GM12874 (cell line): ENCODE data around the gene CRADD.

Experiments
- TF ChIP-seq, protein P1 (sequence below): IDR thresholded peaks from 2 replicates; pipeline ENCODE4 v1.5.1; 2011; ENCODE audit warnings: low read depth, mild to moderate bottlenecking, control low read depth, low read length, moderate library complexity; ENCODE audit not compliant: insufficient read depth

Gene CRADD

DNA sequence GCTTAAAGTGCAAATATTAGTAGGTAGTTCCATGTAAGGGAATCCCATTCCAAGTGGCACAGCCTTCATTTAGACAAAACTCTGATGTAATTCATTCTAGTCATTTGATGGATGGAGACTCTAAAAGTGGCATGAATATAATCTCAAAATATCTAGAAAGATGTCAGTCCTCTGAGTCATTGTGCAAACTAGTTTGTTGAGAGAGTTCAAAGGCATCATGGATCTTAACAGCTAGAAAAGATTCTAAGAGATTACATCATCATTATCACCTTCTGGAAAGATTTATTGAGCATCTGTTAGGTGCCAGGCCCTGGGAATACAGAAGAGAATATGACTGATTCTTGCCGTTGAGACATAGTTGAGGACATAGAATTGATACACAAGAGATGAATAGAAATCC is 30.7 kb downstream of the CRADD start:
- TF ChIP-seq, protein P1, sequence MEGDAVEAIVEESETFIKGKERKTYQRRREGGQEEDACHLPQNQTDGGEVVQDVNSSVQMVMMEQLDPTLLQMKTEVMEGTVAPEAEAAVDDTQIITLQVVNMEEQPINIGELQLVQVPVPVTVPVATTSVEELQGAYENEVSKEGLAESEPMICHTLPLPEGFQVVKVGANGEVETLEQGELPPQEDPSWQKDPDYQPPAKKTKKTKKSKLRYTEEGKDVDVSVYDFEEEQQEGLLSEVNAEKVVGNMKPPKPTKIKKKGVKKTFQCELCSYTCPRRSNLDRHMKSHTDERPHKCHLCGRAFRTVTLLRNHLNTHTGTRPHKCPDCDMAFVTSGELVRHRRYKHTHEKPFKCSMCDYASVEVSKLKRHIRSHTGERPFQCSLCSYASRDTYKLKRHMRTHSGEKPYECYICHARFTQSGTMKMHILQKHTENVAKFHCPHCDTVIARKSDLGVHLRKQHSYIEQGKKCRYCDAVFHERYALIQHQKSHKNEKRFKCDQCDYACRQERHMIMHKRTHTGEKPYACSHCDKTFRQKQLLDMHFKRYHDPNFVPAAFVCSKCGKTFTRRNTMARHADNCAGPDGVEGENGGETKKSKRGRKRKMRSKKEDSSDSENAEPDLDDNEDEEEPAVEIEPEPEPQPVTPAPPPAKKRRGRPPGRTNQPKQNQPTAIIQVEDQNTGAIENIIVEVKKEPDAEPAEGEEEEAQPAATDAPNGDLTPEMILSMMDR, result no peak

DNA sequence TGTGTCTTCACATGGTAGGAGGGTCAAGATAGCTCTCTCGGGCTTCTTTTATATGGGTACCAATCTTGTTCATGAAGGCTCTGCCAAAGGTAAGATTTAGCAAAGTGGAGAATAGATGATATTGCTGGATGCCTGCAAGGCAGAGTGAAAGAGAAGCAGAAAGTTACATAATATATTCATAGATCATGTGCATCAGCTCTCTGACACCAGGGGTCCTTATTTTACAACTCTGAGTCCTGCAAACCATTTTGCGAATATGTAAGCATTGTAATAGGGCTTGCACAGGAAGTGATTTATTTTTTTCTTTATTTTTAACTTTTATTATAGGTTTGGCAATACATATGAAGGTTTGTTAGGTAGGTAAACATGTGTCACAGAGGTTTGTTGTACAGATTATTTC is 31.8 kb downstream of the CRADD start:
- TF ChIP-seq, protein P1, result no peak

DNA sequence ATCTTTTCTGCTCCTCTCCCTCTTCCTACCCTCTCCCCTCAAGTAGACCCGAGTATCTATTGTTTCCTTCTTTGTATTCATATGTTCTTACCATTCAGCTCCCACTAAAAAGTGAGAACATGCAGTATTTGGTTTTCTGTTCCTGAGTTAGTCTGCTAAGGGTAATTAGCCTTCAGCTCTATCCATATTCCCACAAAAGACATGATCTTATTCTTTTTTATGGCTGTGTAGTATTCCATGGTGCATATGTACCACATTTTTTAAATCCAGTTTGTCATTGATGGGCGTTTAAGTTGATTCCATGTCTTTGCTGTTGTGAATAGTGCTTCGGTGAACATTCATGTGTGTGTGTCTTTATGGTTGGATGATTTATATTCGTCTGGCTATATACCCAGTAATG is 32.2 kb downstream of the CRADD start:
- TF ChIP-seq, protein P1, result no peak

DNA sequence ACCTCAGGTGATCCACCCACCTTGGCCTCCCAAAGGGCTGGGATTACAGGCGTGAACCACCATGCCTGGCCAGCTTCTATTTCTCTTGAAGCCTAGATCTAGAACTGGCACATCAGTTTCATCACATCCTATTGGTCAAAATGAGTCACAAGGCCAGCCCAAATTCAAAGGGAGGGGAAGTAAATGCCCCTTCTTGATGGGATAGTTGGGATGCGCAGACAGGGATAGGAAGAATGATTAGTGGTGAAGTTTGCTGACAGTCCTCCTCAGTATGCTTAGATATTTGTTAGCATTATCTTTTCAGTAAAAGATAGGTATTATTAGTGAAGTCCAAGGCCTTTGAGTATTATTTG is 33.4 kb downstream of the CRADD start:
- TF ChIP-seq, protein P1, result no peak

DNA sequence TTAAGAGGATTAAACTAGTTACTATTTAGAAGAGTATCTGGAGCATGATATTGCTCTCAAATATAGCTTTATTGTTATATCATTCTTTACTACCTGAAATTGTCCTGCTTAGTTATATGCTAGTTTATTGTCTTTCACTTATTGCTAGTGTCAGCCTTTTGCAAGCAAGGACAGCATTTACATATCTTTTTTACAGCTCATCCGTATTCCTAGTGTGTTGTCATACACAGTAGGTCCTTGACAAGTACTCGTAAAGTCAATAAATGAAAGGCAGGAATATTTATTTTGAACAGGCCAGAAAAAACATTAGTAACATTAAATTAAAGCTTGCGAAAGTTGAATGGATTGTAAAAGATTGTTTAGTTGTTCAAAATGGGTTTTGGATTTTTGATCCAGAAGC is 35.0 kb downstream of the CRADD start:
- TF ChIP-seq, protein P1, result no peak

DNA sequence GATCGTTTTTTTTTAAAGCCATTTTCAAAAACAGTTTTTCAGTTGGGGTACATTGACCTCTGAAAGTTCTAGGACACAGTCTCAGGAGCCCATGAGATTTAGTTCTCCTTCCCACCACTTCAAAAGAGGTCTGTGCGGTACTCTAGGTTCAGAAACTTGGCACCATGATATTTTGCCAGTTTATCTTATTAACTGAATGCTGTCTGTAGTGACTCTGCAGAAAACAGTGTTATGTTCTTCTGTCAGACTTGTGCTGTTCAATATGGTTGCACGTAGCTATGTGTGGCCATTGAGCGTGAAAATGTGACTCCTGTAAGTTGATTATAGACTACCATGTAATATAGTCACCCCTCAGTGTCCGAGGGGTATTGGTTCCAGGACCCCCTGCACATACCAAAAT is 35.9 kb downstream of the CRADD start:
- TF ChIP-seq, protein P1, result no peak

DNA sequence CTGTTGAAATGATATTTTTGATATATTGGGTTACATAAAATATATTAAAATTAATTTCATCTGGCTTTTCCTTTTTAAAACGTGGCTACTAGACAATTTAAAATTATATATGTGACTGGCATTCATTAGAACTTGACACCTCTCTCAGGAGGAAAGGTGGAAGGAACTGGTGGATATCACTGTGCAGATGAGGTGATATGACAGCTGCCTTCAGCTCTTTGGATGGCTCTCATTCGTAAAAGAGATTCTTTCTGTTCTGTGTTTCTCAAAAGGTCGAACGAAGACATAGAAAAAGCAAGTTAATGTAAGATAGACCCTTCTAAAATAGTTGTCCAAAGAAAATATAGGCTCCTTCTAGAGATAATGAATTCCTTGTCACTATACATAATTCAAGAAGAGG is 36.6 kb downstream of the CRADD start:
- TF ChIP-seq, protein P1, result no peak

DNA sequence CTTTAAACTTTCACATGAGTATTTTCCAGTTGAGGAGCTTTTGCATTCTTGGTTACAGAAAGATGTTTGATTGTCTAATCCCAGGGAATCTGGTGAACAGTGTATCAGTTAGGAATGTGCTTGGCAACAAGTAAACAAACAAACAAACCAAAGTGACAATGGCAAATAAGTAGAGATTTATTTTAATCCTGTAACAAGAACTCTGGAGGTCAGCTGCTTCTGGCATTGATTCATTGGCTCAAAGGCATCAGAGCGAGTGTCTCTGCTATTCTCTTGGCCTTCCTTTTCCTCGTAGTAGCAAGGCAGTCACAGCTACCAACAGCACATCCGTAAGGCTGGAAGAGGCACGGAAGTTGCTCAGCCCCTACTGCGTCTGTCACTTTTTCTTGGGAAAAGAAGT is 37.2 kb downstream of the CRADD start:
- TF ChIP-seq, protein P1, result no peak
